ENCODE measurements around the gene WRAP73. TPM values are rescaled to one million over a fixed set of nuclear protein-coding genes. Genes with fewer than 3 reads are reported as not detected.
"Not testable (repeated sequence)": the region's sequence is repeated elsewhere in the genome, so short reads cannot be mapped to it uniquely, and the experiment has no call there.

WRAP73 gene
- total RNA-seq, 1 experiment from 2014 or later, result 51.4 TPM

GRCh38 chr1:3621151-3621671, 28.7 kb downstream of the WRAP73 start:
- H3K36me3 ChIP-seq (ENCODE audit: control insufficient read depth in 1 of 2, insufficient read depth in 2 of 2, low read length in 2 of 2); H3K27ac ChIP-seq (ENCODE audit: low read depth, low read length); H4K20me1 ChIP-seq (ENCODE audit: insufficient read depth); DNase-seq (ENCODE audit: low read depth, low spot score); BruUV-seq (replicated peaks); H3K9me3 ChIP-seq (ENCODE audit: control insufficient read depth in 1 of 2, insufficient read depth in 1 of 2, low read depth in 1 of 2, low read length in 2 of 2); H3K9me2 ChIP-seq (ENCODE audit: insufficient read depth); H3K27me3 ChIP-seq (ENCODE audit: insufficient read depth, low read length); H3K4me3 ChIP-seq (replicated peaks in 1 of 2; ENCODE audit: low read depth in 1 of 2, low read length in 2 of 2); H3K9ac ChIP-seq (ENCODE audit: low read length); POLR2A ChIA-PET; ATAC-seq; H3K79me2 ChIP-seq (ENCODE audit: insufficient read depth, low read length); H2AFZ ChIP-seq (ENCODE audit: low read depth, low read length, poor library complexity, severe bottlenecking): not testable (repeated sequence)
- Histone ChIP-seq H3K4me2 (ENCODE audit: low read length) (peak overlapping the region; percentile 47), H3K4me1 (ENCODE audit: control insufficient read depth in 1 of 2, insufficient read depth in 2 of 2, low read length in 2 of 2) (peaks cover 6 to 33% of the 10 kb centered on the region in 2 experiments; a peak in 2 of 4 replicates)
- peak in 2 of 3 experiments; percentile 61 to 63; a peak in 4 of 6 replicates for TF ChIP-seq CTCF (IDR thresholded peaks at IDR 0.05 in 2 of 3, conservative IDR thresholded peaks at IDR 0.05 in 1 of 3; ENCODE audit: borderline replicate concordance in 1 of 3, insufficient read depth in 1 of 3, low read depth in 2 of 3, low read length in 2 of 3)
- intact Hi-C loops (cut with micrococcal nuclease), result loop anchor here (1.0 kb wide), 1 partner anchor 103 kb away; no protein-coding TSS in a partner anchor
- ChIA-PET CTCF (interaction anchor here (1.2 to 4.2 kb wide), 5 partner anchors 33 to 168 kb away, joined by 4 to 136 read pairs (median 12); no protein-coding TSS in a partner anchor), RAD21 (ENCODE audit: low non-redundant PET in 1 of 2, low total read pairs in 2 of 2, uncharacterized antibody in 2 of 2, unreplicated experiment in 2 of 2) (interaction anchor here (0.5 to 2.5 kb wide), 7 partner anchors 56 to 168 kb away, joined by 3 to 9 read pairs (median 3); no protein-coding TSS in a partner anchor)

GRCh38 chr1:3620708-3621107, 29.2 kb downstream of the WRAP73 start:
- Histone ChIP-seq H3K9ac (ENCODE audit: low read length) (no peak overlapping the region), H3K27ac (ENCODE audit: low read depth, low read length) (no peak overlapping the region), H4K20me1 (ENCODE audit: insufficient read depth) (no peaks in the 10 kb centered on the region), H3K27me3 (ENCODE audit: insufficient read depth, low read length) (no peaks in the 10 kb centered on the region), H3K4me1 (ENCODE audit: control insufficient read depth in 1 of 2, insufficient read depth in 2 of 2, low read length in 2 of 2) (peaks cover 6 to 29% of the 10 kb centered on the region in 2 experiments; a peak in 2 of 4 replicates), H2AFZ (ENCODE audit: low read depth, low read length, poor library complexity, severe bottlenecking) (no peak overlapping the region), H3K9me2 (ENCODE audit: insufficient read depth) (no peaks in the 10 kb centered on the region), H3K36me3 (ENCODE audit: control insufficient read depth in 1 of 2, insufficient read depth in 2 of 2, low read length in 2 of 2) (no peaks in the 10 kb centered on the region), H3K4me3 (replicated peaks in 1 of 2; ENCODE audit: low read depth in 1 of 2, low read length in 2 of 2) (no peak overlapping the region), H3K4me2 (ENCODE audit: low read length) (peak overlapping the region; percentile 47), H3K79me2 (ENCODE audit: insufficient read depth, low read length) (no peaks in the 10 kb centered on the region), H3K9me3 (ENCODE audit: control insufficient read depth in 1 of 2, insufficient read depth in 1 of 2, low read depth in 1 of 2, low read length in 2 of 2) (no peaks in the 10 kb centered on the region)
- no peak for ATAC-seq
- RAD21 ChIA-PET (ENCODE audit: low non-redundant PET in 1 of 2, low total read pairs in 2 of 2, uncharacterized antibody in 2 of 2, unreplicated experiment in 2 of 2), result interaction anchor here (0.6 to 2.5 kb wide), 5 partner anchors 56 to 168 kb away, joined by 3 to 9 read pairs (median 3); no protein-coding TSS in a partner anchor
- intact Hi-C loops (cut with micrococcal nuclease), result loop anchor here (1.0 kb wide), 1 partner anchor 104 kb away; no protein-coding TSS in a partner anchor
- BruUV-seq (replicated peaks), result no TSS peak
- POLR2A ChIA-PET, result no interaction called here
- DNase-seq (ENCODE audit: low read depth, low spot score), result no peak
- CTCF ChIA-PET, result interaction anchor here (0.8 to 4.2 kb wide), 6 partner anchors 32 to 168 kb away, joined by 3 to 136 read pairs (median 6); no protein-coding TSS in a partner anchor
- TF ChIP-seq ELF1 (IDR thresholded peaks at IDR 0.05; ENCODE audit: borderline replicate concordance, low read depth), result no peak
- TF ChIP-seq FOSL1 (IDR thresholded peaks at IDR 0.05; ENCODE audit: low read depth), result no peak
- TF ChIP-seq ATF3 (IDR thresholded peaks at IDR 0.05), result no peak
- TF ChIP-seq EZH2phosphoT487 (IDR thresholded peaks at IDR 0.05; ENCODE audit: borderline replicate concordance), result no peak
- no peak for TF ChIP-seq REST (IDR thresholded peaks at IDR 0.05; ENCODE audit: low read depth)
- no peak for TF ChIP-seq CBX3 (IDR thresholded peaks at IDR 0.05; ENCODE audit: low read depth)
- no peak for TF ChIP-seq POLR2AphosphoS5 (IDR thresholded peaks at IDR 0.05; ENCODE audit: low read depth, low read length)
- no peak for TF ChIP-seq MAX (IDR thresholded peaks at IDR 0.05)
- TF ChIP-seq ZNF274 (IDR thresholded peaks at IDR 0.05; ENCODE audit: low read depth, low read length), result no peak
- no peak for TF ChIP-seq TCF7L2 (IDR thresholded peaks at IDR 0.05; ENCODE audit: borderline replicate concordance, extremely low read depth, insufficient read depth, insufficient read length)
- no peak for TF ChIP-seq RAD21 (IDR thresholded peaks at IDR 0.05; ENCODE audit: low read depth)
- TF ChIP-seq EZH2 (IDR thresholded peaks at IDR 0.05), result no peak
- no peak for TF ChIP-seq POLR2A (IDR thresholded peaks at IDR 0.05; ENCODE audit: borderline replicate concordance, extremely low read depth, insufficient read depth, insufficient read length)
